Kidney (tissue), 14 donors: ENCODE results near the gene CRY2. TPM values are rescaled to one million over a fixed set of nuclear protein-coding genes. Genes with fewer than 3 reads are reported as not detected.

Experiments
- DNase-seq, 5 donors: peaks; one replicate each; pipeline ENCODE4 v3.0.0-alpha.2; 2013 to 2020
- FAIRE-seq: peaks from 2 replicates; lab custom pipeline; 2012; peaks lifted over from hg19 to GRCh38; lab: Jason Lieb, UNC
- H3K27ac ChIP-seq, 2 donors: one replicate each; pipeline ENCODE4 v1.7.0; 2013; ENCODE audit warnings: low read depth in 2 of 2, low read length in 2 of 2, inconsistent platforms in 1 of 2
- H3K27me3 ChIP-seq: one replicate; pipeline ENCODE4 v1.7.1; 2013; ENCODE audit warnings: low read length, inconsistent platforms; ENCODE audit not compliant: control insufficient read depth, insufficient read depth
- H3K36me3 ChIP-seq, 3 donors: one replicate each; pipeline versions ENCODE4 v1.7.0 to v1.7.1; 2013; ENCODE audit warnings: low read length in 3 of 3, control low read depth in 1 of 3, inconsistent platforms in 1 of 3; ENCODE audit not compliant: insufficient read depth in 3 of 3, control insufficient read depth in 2 of 3
- H3K4me1 ChIP-seq, 3 donors: one replicate each; pipeline versions ENCODE4 v1.7.0 to v1.7.1; 2013; ENCODE audit warnings: low read length in 3 of 3, inconsistent platforms in 1 of 3, low read depth in 1 of 3; ENCODE audit not compliant: control insufficient read depth in 2 of 3, insufficient read depth in 2 of 3
- H3K4me3 ChIP-seq, 3 donors: one replicate each; pipeline versions ENCODE4 v1.7.0 to v1.8.1; 2013; ENCODE audit warnings: low read length in 3 of 3, control low read depth in 1 of 3, inconsistent platforms in 1 of 3
- H3K9ac ChIP-seq, 3 donors: one replicate each; pipeline versions ENCODE4 v1.7.0 to v1.7.1; 2013; ENCODE audit warnings: low read length in 3 of 3, control low read depth in 1 of 3, inconsistent platforms in 1 of 3
- H3K9me3 ChIP-seq, 3 donors: one replicate each; pipeline versions ENCODE4 v1.7.0 to v1.7.1; 2013; ENCODE audit warnings: low read length in 3 of 3, control low read depth in 1 of 3, inconsistent platforms in 1 of 3; ENCODE audit not compliant: control insufficient read depth in 2 of 3, insufficient read depth in 1 of 3
- intact Hi-C: fragments of 100-400 bp; cut with DNase I; formaldehyde crosslinking; loops from one replicate; pipeline ENCODE4 v1.11.1; 2022
- polyA plus RNA-seq: library from polyadenylated mRNA; stranded (reverse); fragments of 350-450 nt; fragmentation: Illumina TruSeq; extraction: RNeasy Lipid Tissue Mini Kit (QIAGEN cat#74804); gene quantifications from one replicate; pipeline ENCODE4 v1.2.3, GENCODE V29; 2014; ENCODE audit warnings: low read depth, low replicate concordance; ENCODE audit not compliant: insufficient read depth
- total RNA-seq: library from RNA; stranded (reverse); fragmentation: NEBNext Ultra II Directional; extraction: Animal tissue kit (Norgen Biotek cat#: 25700); gene quantifications from one replicate; pipeline ENCODE4 v1.2.1, GENCODE V29; 2021
- TF ChIP-seq, protein P1 (sequence below): IDR thresholded peaks from 3 replicates; pipeline ENCODE4 v1.5.1; 2012; ENCODE audit warnings: mild to moderate bottlenecking, moderate library complexity, borderline replicate concordance; ENCODE audit not compliant: insufficient read depth; ENCODE audit errors: extremely low read depth
- donor health status: control.
- donor health status: control.
- donor health status: control.
- donor health status: control.
- donor health status: control.
- donor health status: DM: yes; HTN: yes; CAD: no.
- donor health status: Normal renal cell carcinoma (clear cell type).

The CRY2 gene
- total and polyA plus RNA-seq, 2 donors from 2014 or later: 20.7 to 44.5 TPM

DNA sequence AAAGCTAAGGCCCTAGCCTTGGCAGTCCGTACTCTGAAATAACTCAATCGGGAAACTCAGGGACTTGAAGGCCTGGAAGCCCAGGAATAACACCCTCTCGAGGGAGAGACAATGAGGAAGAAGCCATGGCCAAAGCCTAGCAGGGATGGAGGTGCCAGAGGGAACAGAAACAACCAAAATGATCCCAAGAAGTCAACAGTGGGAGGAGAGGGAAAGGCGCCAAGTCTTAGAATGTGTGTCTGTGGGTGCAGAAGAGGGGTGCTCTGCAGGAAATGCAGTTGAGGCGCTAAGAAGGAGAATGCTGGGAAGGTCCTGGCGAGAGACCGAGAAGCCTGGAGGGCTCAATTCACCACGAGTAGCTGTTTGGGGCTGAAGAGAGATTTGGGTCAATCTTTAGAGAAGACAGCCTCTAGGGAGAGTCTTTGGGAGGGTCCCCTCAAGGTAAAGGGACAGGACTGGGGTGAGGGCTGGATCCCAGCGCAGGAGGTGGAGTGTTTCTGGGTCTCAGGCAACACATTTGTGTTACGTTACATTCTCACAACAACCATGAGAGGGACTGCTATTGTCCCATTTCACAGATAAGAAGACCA, 37.4 kb downstream of the CRY2 start:
- DNase-seq: peak in 1 of 5 donors; percentile 25
- H3K27me3 ChIP-seq: no peaks in the 10 kb centered on the region
- intact Hi-C loops: no loop called here
- no peak overlapping the region for H3K27ac ChIP-seq
- peaks cover 0 to 4% (median 0%) of the 10 kb centered on the region in 3 donors for H3K4me1 ChIP-seq
- no peak for FAIRE-seq
- H3K9ac ChIP-seq: no peak overlapping the region
- TF ChIP-seq, protein P1, sequence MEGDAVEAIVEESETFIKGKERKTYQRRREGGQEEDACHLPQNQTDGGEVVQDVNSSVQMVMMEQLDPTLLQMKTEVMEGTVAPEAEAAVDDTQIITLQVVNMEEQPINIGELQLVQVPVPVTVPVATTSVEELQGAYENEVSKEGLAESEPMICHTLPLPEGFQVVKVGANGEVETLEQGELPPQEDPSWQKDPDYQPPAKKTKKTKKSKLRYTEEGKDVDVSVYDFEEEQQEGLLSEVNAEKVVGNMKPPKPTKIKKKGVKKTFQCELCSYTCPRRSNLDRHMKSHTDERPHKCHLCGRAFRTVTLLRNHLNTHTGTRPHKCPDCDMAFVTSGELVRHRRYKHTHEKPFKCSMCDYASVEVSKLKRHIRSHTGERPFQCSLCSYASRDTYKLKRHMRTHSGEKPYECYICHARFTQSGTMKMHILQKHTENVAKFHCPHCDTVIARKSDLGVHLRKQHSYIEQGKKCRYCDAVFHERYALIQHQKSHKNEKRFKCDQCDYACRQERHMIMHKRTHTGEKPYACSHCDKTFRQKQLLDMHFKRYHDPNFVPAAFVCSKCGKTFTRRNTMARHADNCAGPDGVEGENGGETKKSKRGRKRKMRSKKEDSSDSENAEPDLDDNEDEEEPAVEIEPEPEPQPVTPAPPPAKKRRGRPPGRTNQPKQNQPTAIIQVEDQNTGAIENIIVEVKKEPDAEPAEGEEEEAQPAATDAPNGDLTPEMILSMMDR: no peak
- H3K4me3 ChIP-seq: peak overlapping the region in 1 of 3 donors; percentile 12
- H3K9me3 ChIP-seq: no peaks in the 10 kb centered on the region
- H3K36me3 ChIP-seq: peaks cover 3 to 27% (median 5%) of the 10 kb centered on the region in 3 donors

- TF ChIP-seq, protein P1: no peak
- intact Hi-C loops: no loop called here
- DNase-seq: peak; percentile 70 to 88 (median 78)
- no peak for FAIRE-seq
- no peaks in the 10 kb centered on the region for H3K27me3 ChIP-seq
- H3K27ac ChIP-seq: no peak within 1 kb of the TSS
- peak within 1 kb of the TSS in 1 of 3 donors; percentile 19 for H3K9ac ChIP-seq
- no peaks in the 10 kb centered on the region for H3K9me3 ChIP-seq
- peak within 1 kb of the TSS in 2 of 3 donors; percentile 12 to 49 for H3K4me3 ChIP-seq
- H3K36me3 ChIP-seq: peaks cover 3 to 20% (median 5%) of the 10 kb centered on the region in 3 donors
- H3K4me1 ChIP-seq: peaks cover 0 to 4% (median 0%) of the 10 kb centered on the region in 3 donors
Observed at GRCh38 chr11:45885274-45885920, 38.1 kb downstream of the CRY2 start, which contains the start of gene MAPK8IP1. Gene MAPK8IP1 (plus strand): TSS chr11:45885651. CDS start chr11:45885821, 170 bp downstream.

DNA sequence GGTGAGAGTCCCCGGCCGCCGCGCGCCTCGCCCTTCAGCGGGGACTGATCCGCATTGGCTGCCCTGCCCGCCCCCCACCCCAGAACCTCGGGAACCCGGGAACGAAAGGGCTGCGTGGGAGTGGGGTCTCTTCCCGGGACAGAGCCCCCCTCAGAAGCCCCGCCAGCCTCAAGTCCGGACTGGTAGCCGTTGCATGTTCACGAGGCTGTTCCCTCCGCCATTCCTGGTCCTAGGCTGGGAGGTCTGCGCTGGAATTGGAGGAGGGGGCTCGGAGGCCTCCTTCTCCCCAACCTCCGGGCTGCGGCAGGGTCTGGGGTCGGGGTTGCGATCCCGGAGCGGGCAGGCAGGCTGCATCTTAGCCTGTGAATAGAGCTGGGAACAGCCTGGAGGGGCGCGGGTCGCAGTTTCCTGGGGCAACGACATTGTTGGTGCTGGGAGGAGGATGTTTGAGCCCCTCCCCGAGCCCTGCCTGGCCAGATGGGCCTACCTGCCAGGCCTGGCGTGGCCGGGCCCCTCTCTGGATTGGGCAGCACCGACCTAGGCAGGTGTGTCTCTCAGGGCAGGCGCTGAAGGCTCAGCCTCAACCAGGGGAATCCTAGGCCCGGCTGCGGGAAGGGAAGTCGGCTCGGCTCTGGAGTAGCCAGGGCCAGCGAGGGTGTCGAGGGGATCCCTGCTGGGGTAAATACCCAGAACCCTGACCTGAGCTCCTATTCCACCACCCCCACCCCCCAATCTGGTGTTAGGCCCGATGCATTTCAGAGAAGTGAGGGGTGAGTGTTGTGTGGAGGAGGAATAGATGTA, 38.8 kb downstream of the CRY2 start:
- peaks cover 0 to 3% (median 0%) of the 10 kb centered on the region in 3 donors for H3K4me1 ChIP-seq
- DNase-seq (peak in 4 of 5 donors; percentile 13 to 79 (median 46)), FAIRE-seq (no peak)
- TF ChIP-seq, protein P1: no peak
- intact Hi-C loops: no loop called here
- no peaks in the 10 kb centered on the region for H3K9me3 ChIP-seq
- H3K27me3 ChIP-seq: no peaks in the 10 kb centered on the region
- peak overlapping the region in 1 of 3 donors; percentile 49 for H3K4me3 ChIP-seq
- H3K27ac ChIP-seq: no peak overlapping the region
- H3K9ac ChIP-seq: peak overlapping the region in 1 of 3 donors; percentile 19
- H3K36me3 ChIP-seq: peaks cover 2 to 13% (median 3%) of the 10 kb centered on the region in 3 donors
